DMS53 treated with DMSO at 0.1 percent for 48 hours (cell line): ENCODE data around the gene JMJD1C.
"Not testable (repeated sequence)": the region's sequence is repeated elsewhere in the genome, so short reads cannot be mapped to it uniquely, and the experiment has no call there.

Experiments
- DNase-seq: peaks from one replicate; lab custom pipeline; 2025; ENCODE audit not compliant: unreplicated experiment; lab: John Stamatoyannopoulos, UW

JMJD1C gene

DNA sequence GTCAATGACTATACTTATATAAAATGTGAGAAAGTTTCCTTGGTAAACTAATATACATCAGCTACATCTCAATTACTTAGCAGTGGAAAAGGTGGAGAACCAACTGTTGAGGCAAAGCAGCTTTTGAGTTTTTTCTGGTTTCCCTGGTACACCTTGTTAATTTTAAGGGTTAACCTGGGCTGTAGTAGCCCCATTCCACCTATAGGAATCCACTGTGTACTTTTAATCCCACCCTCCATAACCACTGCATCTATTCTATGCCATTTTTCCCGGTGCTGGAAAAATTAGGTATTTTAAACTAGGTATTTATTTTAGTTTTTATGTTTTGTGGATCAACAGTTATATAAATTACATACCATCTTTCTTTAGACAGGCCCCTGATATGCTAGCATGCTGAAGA is 290.2 kb downstream of the JMJD1C start:
- no peak for DNase-seq

DNA sequence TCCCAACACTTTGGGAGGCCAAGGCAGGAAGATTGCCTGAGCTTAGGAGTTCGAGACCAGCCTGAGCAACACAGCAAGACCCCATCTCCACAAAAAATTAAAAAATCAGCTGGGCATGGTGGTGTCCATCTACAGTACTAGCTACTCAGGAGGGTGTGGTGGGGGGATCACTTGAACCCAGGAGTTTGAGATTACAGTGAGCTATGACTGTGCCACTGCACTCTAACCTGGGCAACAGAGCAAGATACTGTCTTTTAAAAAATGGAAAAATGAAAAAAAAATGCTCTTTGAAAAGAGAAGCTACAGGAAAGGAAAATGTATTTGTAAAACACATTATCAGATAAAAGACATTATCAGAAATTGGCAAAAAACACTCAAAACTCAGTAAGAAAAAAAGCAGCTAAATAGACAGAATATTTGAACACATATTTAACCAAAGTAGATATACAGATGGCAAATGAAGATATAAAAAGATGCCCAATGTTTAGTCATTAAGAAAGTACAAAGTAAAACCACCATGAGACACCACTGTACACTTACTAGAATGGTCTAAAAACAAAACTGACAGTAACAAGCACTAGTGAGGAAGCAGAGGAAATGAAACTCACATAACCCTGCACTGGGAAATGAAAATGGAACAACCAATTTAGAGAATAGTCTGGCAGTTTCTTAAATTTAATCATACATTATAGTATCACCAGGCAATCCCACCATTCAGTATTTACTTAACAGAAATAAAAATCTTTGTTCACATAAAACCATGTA is 292.1 kb downstream of the JMJD1C start:
- DNase-seq: no peak

DNA sequence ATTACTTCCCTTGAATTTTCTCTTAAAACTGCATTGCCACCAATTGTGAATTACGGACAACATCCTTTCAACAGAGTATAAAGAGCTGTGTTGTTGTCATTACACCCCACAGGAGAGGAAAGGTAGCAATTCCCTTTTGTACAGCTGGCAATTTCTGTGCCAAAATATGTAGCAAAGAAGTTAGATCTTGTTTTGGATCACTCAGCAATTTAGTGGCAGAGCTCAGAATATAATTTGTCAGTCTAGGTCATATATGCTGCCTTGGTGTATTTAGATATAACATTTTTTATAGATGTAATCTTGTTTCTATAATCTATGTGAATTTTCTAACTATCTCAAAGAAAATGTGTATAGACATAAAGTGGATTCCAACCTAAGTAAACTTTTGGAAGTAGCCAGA is 293.9 kb downstream of the JMJD1C start:
- DNase-seq: no peak

- DNase-seq: no peak
These were observed 294.4 kb downstream of the JMJD1C start for GRCh38 chr10:63171255-63171855.

- no peak for DNase-seq
These were observed 296.2 kb downstream of the JMJD1C start for GRCh38 chr10:63169624-63170023.

DNA sequence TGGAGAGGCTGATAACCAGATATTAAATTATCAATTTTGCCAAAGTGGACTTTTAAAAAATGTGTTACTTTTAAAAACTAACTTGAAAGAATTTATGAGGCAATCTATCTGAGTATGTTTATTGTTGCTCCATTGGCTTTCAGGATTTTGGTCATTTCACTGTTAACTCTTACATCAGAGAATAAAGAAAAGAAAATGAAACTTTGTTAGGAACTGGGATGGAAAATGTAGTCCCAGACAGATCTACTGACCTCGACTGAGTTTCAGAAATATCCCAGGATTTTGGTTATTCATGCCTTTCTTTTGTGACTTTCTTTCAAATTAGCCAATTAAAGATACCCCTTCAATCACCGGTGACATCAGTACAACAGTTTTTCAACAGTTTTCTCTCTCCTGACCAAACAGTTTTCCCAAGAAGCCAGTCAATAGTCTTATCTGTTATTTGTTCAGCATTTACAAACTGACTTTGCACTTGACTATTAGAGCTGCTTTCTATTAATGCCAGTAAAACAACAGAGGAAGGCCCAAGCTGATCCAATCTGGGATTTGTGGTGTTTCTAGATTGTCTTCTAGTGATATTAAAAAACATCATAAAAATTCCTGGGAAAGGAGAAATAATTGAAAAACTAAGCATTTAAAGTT is 296.8 kb downstream of the JMJD1C start:
- DNase-seq: no peak

- DNase-seq: peak; percentile 71
These were observed 299.0 kb downstream of the JMJD1C start for GRCh38 chr10:63166742-63167258.

DNA sequence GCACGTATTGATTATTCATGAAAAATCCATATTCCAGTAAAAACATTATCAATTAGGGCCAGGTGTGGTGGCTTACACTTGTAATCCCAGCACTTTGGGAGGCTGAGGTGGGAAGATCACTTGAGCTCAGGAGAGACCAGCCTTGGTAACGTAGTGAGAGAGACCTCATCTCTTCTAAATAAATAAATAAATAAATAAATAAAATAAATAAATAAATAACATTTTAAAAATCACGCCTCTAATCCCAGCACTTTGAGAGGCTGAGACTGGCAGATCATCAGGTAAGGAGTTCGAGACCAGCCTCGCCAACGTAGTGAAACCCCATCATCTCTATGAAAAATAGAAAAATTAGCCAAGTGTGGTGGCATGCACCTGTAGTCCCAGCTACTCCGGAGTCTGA is 300.5 kb downstream of the JMJD1C start:
- DNase-seq: no peak

- DNase-seq: no peak
These were observed 301.6 kb downstream of the JMJD1C start for GRCh38 chr10:63164166-63164623.

DNA sequence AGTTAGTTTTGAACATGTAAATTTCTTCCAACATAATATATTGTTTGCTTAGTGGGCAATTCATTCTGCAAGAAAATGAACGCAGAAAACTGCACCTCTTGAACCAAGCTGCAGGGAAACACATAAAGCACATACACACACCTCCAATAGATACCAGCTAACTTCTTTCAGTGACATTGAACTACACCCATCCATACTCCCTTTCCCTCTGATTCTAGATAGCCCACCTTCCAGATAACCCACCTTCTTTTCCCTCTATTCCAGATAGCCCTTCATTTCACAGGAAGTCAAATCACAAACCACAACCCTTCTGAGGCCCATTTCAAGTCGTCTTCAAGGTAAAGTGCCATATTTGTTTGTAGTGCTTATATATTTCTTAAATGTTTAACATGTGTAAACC is 304.2 kb downstream of the JMJD1C start:
- DNase-seq: no peak

- peak; percentile 86 for DNase-seq
These were observed 307.7 kb downstream of the JMJD1C start for GRCh38 chr10:63157845-63158624.

DNA sequence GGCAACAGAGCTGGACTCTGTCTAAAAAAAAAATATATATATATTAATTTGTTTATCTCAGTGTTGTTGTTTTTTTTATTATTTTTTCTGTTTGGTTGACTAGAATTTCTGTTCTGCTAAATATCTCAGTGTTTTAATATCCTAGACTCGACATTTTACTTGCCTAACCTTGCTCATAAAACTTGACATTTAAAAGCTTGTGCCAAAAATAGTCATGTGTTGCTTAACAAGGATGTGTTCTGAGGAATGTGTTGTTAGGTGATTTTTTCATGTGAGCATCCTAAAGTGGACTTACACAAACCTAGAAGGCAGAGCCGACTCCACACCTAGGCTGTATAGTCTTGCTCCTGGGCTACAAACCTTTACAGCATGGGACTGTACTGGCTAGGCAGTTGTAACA is 309.5 kb downstream of the JMJD1C start:
- DNase-seq: no peak

DNA sequence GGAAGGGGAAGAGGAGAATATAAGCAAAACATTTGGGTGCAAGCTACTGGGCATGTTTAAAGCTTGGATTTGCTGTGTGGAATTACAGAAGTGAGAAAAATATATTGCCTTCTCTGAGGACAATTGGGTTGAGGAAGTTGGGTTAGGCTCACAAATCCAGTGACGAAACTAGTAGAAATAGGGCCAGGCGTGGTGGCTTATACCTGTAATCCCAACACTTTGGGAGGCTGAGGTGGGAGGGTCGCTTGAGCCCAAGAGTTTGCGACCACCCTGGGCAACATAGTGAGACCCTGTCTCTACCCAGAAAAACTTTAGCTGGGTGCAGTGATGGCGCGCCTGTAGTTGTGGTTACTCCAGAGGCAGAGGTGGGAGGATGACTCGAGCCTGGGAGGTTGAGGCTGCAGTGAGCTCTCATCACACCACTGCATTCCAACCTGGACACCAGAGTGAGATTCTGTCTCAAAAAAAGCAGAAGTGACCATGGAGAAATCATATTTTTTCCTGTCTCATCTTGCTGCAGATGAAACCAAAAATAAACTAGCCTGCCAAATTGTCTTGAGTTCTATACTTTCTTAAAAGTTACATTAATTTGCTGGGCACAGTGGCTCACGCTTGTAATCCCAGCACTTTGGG is 310.3 kb downstream of the JMJD1C start:
- DNase-seq: no peak

DNA sequence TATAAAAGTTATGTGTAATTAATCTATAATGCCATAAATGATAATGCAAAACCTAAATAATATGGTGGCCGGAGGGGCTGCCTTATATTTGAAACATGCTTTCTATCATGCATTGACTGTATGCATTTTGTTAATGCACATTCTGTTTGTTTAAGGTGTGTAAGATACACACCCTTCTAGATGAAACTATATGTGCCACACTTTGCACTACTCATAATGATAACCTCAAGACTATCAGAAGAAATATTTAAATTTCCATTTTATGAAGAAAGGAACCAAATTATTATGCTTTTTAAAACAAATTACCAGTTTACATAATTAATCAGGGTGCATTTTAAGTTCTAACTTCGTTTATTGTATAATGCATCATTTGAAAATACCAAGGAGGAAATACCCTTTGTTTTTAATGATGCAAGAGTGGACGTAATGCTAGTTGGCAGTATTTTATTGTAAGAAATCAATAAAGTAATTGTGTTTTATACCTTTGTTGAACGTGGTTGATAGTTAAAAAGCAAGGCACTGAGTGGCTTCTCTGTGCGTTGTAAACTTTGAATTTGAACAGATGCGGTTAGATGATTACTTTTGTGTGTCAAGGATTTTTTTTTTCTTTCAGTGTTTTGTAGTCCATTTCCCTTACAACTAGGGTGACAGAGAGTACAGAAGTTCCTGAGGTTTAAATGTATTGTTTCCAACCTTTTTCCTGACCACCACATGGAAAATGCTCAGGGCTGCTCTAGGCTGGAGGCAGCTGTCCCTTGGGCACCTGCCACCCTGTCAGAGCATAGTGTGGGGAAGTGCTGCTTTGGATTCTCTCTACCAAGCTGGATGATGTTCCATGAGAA is 311.0 kb downstream of the JMJD1C start:
- no peak for DNase-seq

DNA sequence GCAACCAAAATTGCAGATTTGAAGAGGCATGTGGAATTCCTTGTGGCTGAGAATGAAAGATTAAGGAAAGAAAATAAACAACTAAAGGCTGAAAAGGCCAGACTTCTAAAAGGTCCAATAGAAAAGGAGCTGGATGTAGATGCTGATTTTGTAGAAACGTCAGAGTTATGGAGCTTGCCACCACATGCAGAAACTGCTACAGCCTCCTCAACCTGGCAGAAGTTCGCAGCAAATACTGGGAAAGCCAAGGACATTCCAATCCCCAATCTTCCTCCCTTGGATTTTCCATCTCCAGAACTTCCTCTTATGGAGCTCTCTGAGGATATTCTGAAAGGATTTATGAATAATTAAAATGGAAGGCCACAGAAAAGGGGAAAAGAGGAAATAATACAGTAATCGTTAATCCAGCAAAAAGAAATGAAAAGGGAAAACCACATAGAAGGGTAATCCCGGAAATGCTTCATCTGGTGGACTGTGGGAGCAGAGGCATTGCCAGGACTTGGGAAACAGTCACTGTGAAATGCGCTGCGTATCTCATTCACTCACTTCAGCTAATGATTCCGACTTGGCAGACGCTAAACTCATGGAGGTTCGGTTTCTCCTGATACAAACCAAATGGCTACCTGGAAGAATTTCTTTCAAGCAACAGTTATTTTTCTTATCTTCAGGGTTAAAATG is 311.8 kb downstream of the JMJD1C start:
- DNase-seq: not testable (repeated sequence)

DNA sequence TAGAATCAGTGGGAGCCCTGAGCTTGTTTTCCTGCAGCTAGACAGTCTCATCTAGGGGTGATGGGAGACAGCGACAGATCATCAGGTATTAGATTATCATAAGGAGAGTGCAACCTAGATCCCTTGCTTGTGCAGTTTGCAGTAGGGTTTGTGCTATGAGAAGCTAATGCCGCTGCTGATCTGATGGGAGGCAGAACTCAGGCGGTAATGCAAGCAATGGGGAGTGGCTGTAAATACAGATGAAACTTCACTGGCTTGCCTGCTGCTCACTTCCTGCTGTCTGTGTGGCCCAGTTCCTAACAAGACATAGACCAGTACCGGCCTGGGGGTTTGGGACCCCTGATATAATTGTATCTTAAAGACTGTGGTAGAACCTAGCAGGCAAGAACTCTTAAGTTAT is 315.0 kb downstream of the JMJD1C start:
- no peak for DNase-seq

GRCh38 chr10:63146503-63146902 is 319.3 kb downstream of the JMJD1C start:
- DNase-seq: no peak

DNA sequence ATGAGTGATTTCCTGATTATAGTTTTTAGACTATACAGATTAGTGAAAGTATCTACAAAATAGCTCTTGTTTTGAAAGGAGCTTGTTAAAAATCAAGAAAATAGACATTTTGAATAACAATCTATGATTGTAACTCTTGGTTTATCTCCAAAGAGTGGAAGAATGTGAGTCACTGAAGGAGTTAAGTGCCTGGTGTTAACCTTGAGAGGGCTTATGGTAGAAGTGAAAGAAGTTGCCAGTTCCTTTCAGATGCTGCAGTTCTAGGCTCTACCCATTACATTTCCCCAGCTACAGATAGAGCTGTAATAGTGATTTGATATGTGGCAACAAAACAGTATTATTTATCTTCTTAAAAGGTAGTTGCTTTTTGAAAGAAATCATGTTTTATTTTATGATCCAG is 320.0 kb downstream of the JMJD1C start:
- no peak for DNase-seq

- no peak for DNase-seq
These were observed 321.8 kb downstream of the JMJD1C start for GRCh38 chr10:63143987-63144386.
